ENCODE results near the gene DLG2.
"Not testable (repeated sequence)": the region's sequence is repeated elsewhere in the genome, so short reads cannot be mapped to it uniquely, and the experiment has no call there.

Gene DLG2

GRCh38 chr11:84804041-84804440 lies 823.1 kb downstream of the DLG2 start:
- Mint-ChIP-seq H3K27ac (no peak overlapping the region), H3K36me3 (ENCODE audit: low read depth) (no peaks in the 10 kb centered on the region), H3K4me3 (no peak overlapping the region), H3K27me3 (no peaks in the 10 kb centered on the region), H3K4me1 (ENCODE audit: low read depth) (no peaks in the 10 kb centered on the region), H3K9me3 (peaks cover 32% of the 10 kb centered on the region)
- intact Hi-C loops (cut with micrococcal nuclease) = no loop called here

GRCh38 chr11:84800755-84801346 lies 826.3 kb downstream of the DLG2 start:
- Mint-ChIP-seq H3K9me3 (peaks cover 18% of the 10 kb centered on the region), H3K4me3 (no peak overlapping the region), H3K4me1 (ENCODE audit: low read depth) (no peaks in the 10 kb centered on the region), H3K27me3 (no peaks in the 10 kb centered on the region), H3K36me3 (ENCODE audit: low read depth) (no peaks in the 10 kb centered on the region), H3K27ac (no peak overlapping the region)
- intact Hi-C loops (cut with micrococcal nuclease) = no loop called here

GRCh38 chr11:84799112-84799511 lies 828.0 kb downstream of the DLG2 start:
- no peak overlapping the region for H3K27ac Mint-ChIP-seq
- H3K27me3 Mint-ChIP-seq = no peaks in the 10 kb centered on the region
- peaks cover 12% of the 10 kb centered on the region for H3K9me3 Mint-ChIP-seq
- H3K4me3 Mint-ChIP-seq = no peak overlapping the region
- H3K4me1 Mint-ChIP-seq (ENCODE audit: low read depth) = no peaks in the 10 kb centered on the region
- H3K36me3 Mint-ChIP-seq (ENCODE audit: low read depth) = no peaks in the 10 kb centered on the region
- intact Hi-C loops (cut with micrococcal nuclease) = no loop called here

GRCh38 chr11:84795698-84796097 lies 831.4 kb downstream of the DLG2 start:
- Mint-ChIP-seq H3K36me3 (ENCODE audit: low read depth) (no peaks in the 10 kb centered on the region), H3K27ac (no peak overlapping the region), H3K27me3 (no peaks in the 10 kb centered on the region), H3K4me3 (no peak overlapping the region), H3K9me3 (peaks cover 19% of the 10 kb centered on the region), H3K4me1 (ENCODE audit: low read depth) (no peaks in the 10 kb centered on the region)
- intact Hi-C loops (cut with micrococcal nuclease) = no loop called here

- peaks cover 19% of the 10 kb centered on the region for H3K9me3 Mint-ChIP-seq
- no peak overlapping the region for H3K4me3 Mint-ChIP-seq
- no peaks in the 10 kb centered on the region for H3K27me3 Mint-ChIP-seq
- H3K27ac Mint-ChIP-seq = no peak overlapping the region
- H3K36me3 Mint-ChIP-seq (ENCODE audit: low read depth) = no peaks in the 10 kb centered on the region
- intact Hi-C loops (cut with micrococcal nuclease) = no loop called here
- H3K4me1 Mint-ChIP-seq (ENCODE audit: low read depth) = no peaks in the 10 kb centered on the region
These were observed 832.3 kb downstream of the DLG2 start for GRCh38 chr11:84794663-84795443.

- Mint-ChIP-seq H3K27ac (no peak overlapping the region), H3K27me3 (no peaks in the 10 kb centered on the region), H3K4me1 (ENCODE audit: low read depth) (no peaks in the 10 kb centered on the region), H3K36me3 (ENCODE audit: low read depth) (no peaks in the 10 kb centered on the region), H3K4me3 (no peak overlapping the region), H3K9me3 (peaks cover 19% of the 10 kb centered on the region)
- intact Hi-C loops (cut with micrococcal nuclease) = no loop called here
These were observed 833.8 kb downstream of the DLG2 start for GRCh38 chr11:84793318-84793717.

- Mint-ChIP-seq H3K27me3 (no peaks in the 10 kb centered on the region), H3K27ac (no peak overlapping the region), H3K36me3 (ENCODE audit: low read depth) (no peaks in the 10 kb centered on the region), H3K4me1 (ENCODE audit: low read depth) (no peaks in the 10 kb centered on the region), H3K9me3 (peaks cover 19% of the 10 kb centered on the region), H3K4me3 (no peak overlapping the region)
- intact Hi-C loops (cut with micrococcal nuclease) = no loop called here
These were observed 836.2 kb downstream of the DLG2 start for GRCh38 chr11:84790849-84791427.

- H3K9me3 Mint-ChIP-seq = no peaks in the 10 kb centered on the region
- H3K36me3 Mint-ChIP-seq (ENCODE audit: low read depth) = no peaks in the 10 kb centered on the region
- H3K4me3 Mint-ChIP-seq = no peak overlapping the region
- no peaks in the 10 kb centered on the region for H3K4me1 Mint-ChIP-seq (ENCODE audit: low read depth)
- H3K27me3 Mint-ChIP-seq = no peaks in the 10 kb centered on the region
- intact Hi-C loops (cut with micrococcal nuclease) = loop anchor here (5.0 to 10.0 kb wide), 2 partner anchors 439 to 807 kb away; no protein-coding TSS in a partner anchor
- no peak overlapping the region for H3K27ac Mint-ChIP-seq
These were observed 838.9 kb downstream of the DLG2 start for GRCh38 chr11:84788220-84788619.

- intact Hi-C loops (cut with micrococcal nuclease) = loop anchor here (10.0 kb wide), 1 partner anchor 811 kb away; no protein-coding TSS in a partner anchor
- H3K4me1 Mint-ChIP-seq (ENCODE audit: low read depth); H3K9me3 Mint-ChIP-seq; H3K27me3 Mint-ChIP-seq; H3K4me3 Mint-ChIP-seq; H3K27ac Mint-ChIP-seq; H3K36me3 Mint-ChIP-seq (ENCODE audit: low read depth): not testable (repeated sequence)
These were observed 843.0 kb downstream of the DLG2 start for GRCh38 chr11:84784158-84784557.

- H3K4me1 Mint-ChIP-seq (ENCODE audit: low read depth) = no peaks in the 10 kb centered on the region
- no peak overlapping the region for H3K27ac Mint-ChIP-seq
- no peaks in the 10 kb centered on the region for H3K9me3 Mint-ChIP-seq
- H3K4me3 Mint-ChIP-seq = no peak overlapping the region
- H3K36me3 Mint-ChIP-seq (ENCODE audit: low read depth) = no peaks in the 10 kb centered on the region
- intact Hi-C loops (cut with micrococcal nuclease) = loop anchor here (10.0 kb wide), 1 partner anchor 814 kb away; no protein-coding TSS in a partner anchor
- H3K27me3 Mint-ChIP-seq = no peaks in the 10 kb centered on the region
These were observed 846.4 kb downstream of the DLG2 start for GRCh38 chr11:84780689-84781293.

GRCh38 chr11:84775503-84775902 lies 851.6 kb downstream of the DLG2 start:
- Mint-ChIP-seq H3K27me3 (no peaks in the 10 kb centered on the region), H3K36me3 (ENCODE audit: low read depth) (no peaks in the 10 kb centered on the region), H3K9me3 (peaks cover 19% of the 10 kb centered on the region), H3K27ac (no peak overlapping the region), H3K4me1 (ENCODE audit: low read depth) (no peaks in the 10 kb centered on the region), H3K4me3 (no peak overlapping the region)
- intact Hi-C loops (cut with micrococcal nuclease) = no loop called here

GRCh38 chr11:84763931-84764330 lies 863.2 kb downstream of the DLG2 start:
- Mint-ChIP-seq H3K27me3 (no peaks in the 10 kb centered on the region), H3K4me3 (no peak overlapping the region), H3K27ac (no peak overlapping the region), H3K9me3 (peaks cover 4% of the 10 kb centered on the region), H3K36me3 (ENCODE audit: low read depth) (no peaks in the 10 kb centered on the region), H3K4me1 (ENCODE audit: low read depth) (no peaks in the 10 kb centered on the region)
- intact Hi-C loops (cut with micrococcal nuclease) = no loop called here

GRCh38 chr11:84757711-84758110 lies 869.4 kb downstream of the DLG2 start:
- Mint-ChIP-seq H3K27ac (no peak overlapping the region), H3K36me3 (ENCODE audit: low read depth) (no peaks in the 10 kb centered on the region)
- intact Hi-C loops (cut with micrococcal nuclease) = no loop called here

GRCh38 chr11:84751371-84751770 lies 875.8 kb downstream of the DLG2 start:
- no peak overlapping the region for H3K27ac Mint-ChIP-seq
- no peaks in the 10 kb centered on the region for H3K36me3 Mint-ChIP-seq (ENCODE audit: low read depth)
- H3K4me1 Mint-ChIP-seq (ENCODE audit: low read depth) = no peaks in the 10 kb centered on the region
- H3K27me3 Mint-ChIP-seq = no peaks in the 10 kb centered on the region
- intact Hi-C loops (cut with micrococcal nuclease) = no loop called here
- H3K9me3 Mint-ChIP-seq = peaks cover 9% of the 10 kb centered on the region
- H3K4me3 Mint-ChIP-seq = no peak overlapping the region

More at GRCh38 chr11:84757711-84758110, 869.4 kb downstream of the DLG2 start:
- no peak overlapping the region for H3K4me3 Mint-ChIP-seq
- H3K9me3 Mint-ChIP-seq = peaks cover 9% of the 10 kb centered on the region
- H3K4me1 Mint-ChIP-seq (ENCODE audit: low read depth) = no peaks in the 10 kb centered on the region
- H3K27me3 Mint-ChIP-seq = no peaks in the 10 kb centered on the region
